Activated CD8-positive, alpha-beta T cell treated with anti-CD3 and anti-CD28 coated beads, Interleukin-2, amount 10 ng/mL, durations not matched to agents 7 days and 5 days (primary cell): ENCODE data around the gene PAWR. TPM values are rescaled to one million over a fixed set of nuclear protein-coding genes. Genes with fewer than 3 reads are reported as not detected.
"Not testable (repeated sequence)": the region's sequence is repeated elsewhere in the genome, so short reads cannot be mapped to it uniquely, and the experiment has no call there.

Experiments used
- ATAC-seq: fragments of 150-1000 bp; cut with Tn5 transposase; one replicate; pipeline ENCODE4 v1.10.0; 2021; ENCODE audit warnings: moderate library complexity
- CTCF ChIA-PET: fragments of 350-600 bp; sonication (Branson Sonifier 250); formaldehyde crosslinking; loops from one replicate; lab custom pipeline; 2021; ENCODE audit warnings: antibody characterized with exemption; lab: Charles Lee
- POLR2A ChIA-PET: fragments of 350-600 bp; sonication (Branson Sonifier 250); formaldehyde crosslinking; loops from one replicate; lab custom pipeline; 2021; ENCODE audit warnings: antibody characterized with exemption; lab: Charles Lee
- DNase-seq: peaks from one replicate; pipeline ENCODE4 v3.0.0-alpha.2; 2020
- H3K27ac Mint-ChIP-seq: one replicate; pipeline ENCODE4 v1.8.0; 2021; ENCODE audit warnings: mild to moderate bottlenecking, mixed read lengths
- H3K27me3 Mint-ChIP-seq: one replicate; pipeline ENCODE4 v1.8.0; 2021; ENCODE audit warnings: low read depth, mixed read lengths
- H3K36me3 Mint-ChIP-seq: one replicate; pipeline ENCODE4 v1.8.0; 2021; ENCODE audit warnings: low read depth, mixed read lengths
- H3K4me1 Mint-ChIP-seq: one replicate; pipeline ENCODE4 v1.8.0; 2021; ENCODE audit warnings: low read depth, mixed read lengths
- H3K4me3 Mint-ChIP-seq: one replicate; pipeline ENCODE4 v1.8.0; 2021; ENCODE audit warnings: mild to moderate bottlenecking, mixed read lengths
- H3K9me3 Mint-ChIP-seq: one replicate; pipeline ENCODE4 v1.8.0; 2022; ENCODE audit warnings: mixed read lengths; ENCODE audit not compliant: insufficient read depth
- total RNA-seq, 2 experiments: library from RNA; stranded (reverse); gene quantifications; one replicate each; pipeline ENCODE4 v1.2.3, GENCODE V29; 2021

Gene PAWR
- total RNA-seq, 2 experiments from 2014 or later = 6.2 to 6.5 TPM

DNA sequence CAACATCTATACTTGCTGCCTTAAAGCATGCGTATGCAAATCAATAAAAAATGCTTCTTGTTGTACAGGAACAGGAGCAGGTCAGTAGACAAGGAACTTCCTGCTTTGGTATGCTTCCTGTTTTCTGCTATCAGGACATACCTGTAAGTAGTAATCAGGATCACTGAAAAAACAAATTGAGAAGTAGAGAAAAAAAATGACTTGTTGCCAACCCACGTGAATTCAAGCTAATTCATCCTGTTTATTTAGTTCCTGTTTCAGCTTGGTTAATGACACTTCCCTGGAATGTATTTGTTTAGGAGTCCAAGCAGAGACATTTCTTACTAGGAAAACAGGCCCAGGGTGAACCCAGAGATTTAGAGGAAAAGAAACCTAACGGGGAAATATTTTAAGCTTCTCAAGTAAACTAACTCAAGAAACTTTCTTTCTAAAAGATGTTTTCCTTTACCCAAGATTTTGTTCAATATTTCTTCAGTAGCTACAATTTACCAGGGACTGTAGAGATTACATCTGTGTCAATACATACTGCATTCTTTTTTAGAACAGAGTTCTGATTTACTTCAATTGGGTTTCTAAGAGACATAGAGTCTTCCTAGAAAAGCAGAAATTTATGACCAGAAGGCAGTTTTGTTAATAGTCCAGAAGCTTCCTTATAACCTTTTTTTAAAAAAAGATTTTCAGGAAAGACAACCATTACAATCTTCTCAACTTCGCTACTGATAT lies 124.2 kb downstream of the PAWR start:
- no peak overlapping the region for H3K27ac Mint-ChIP-seq
- no peak overlapping the region for H3K4me3 Mint-ChIP-seq
- no peaks in the 10 kb centered on the region for H3K27me3 Mint-ChIP-seq
- ATAC-seq (no peak), DNase-seq (no peak)
- no peaks in the 10 kb centered on the region for H3K4me1 Mint-ChIP-seq
- no peaks in the 10 kb centered on the region for H3K36me3 Mint-ChIP-seq
- ChIA-PET POLR2A (no interaction called here), CTCF (no interaction called here)
- no peaks in the 10 kb centered on the region for H3K9me3 Mint-ChIP-seq

DNA sequence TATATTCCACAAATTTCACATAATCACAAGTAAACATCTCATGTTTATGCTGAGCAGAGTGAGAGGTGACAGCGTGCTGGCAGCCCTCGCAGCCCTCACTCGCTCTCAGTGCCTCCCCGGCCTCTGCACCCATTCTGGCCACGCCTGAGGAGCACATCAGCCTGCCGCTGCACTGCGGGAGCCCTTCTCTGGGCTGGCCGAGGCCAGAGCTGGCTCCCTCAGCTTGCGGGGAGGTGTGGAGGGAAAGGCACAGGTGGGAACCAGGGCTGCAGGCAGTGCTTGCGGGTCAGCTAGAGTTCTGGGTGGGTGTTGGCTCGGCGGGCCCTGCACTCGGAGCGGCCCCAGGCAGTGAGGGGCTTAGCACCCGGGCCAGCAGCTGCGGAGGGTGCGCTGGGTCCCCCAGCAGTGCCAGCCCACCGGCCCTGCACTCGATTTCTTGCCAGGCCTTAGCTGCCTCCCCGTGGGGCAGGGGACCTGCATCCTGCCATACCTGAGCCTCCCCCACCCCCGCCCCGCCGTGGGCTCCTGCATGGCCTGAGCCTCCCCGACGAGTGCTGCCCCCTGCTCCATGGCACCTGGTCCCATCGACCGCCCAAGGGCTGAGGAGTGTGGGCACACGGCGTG lies 125.9 kb downstream of the PAWR start:
- not testable (repeated sequence) for H3K27me3 Mint-ChIP-seq, ATAC-seq, H3K9me3 Mint-ChIP-seq

DNA sequence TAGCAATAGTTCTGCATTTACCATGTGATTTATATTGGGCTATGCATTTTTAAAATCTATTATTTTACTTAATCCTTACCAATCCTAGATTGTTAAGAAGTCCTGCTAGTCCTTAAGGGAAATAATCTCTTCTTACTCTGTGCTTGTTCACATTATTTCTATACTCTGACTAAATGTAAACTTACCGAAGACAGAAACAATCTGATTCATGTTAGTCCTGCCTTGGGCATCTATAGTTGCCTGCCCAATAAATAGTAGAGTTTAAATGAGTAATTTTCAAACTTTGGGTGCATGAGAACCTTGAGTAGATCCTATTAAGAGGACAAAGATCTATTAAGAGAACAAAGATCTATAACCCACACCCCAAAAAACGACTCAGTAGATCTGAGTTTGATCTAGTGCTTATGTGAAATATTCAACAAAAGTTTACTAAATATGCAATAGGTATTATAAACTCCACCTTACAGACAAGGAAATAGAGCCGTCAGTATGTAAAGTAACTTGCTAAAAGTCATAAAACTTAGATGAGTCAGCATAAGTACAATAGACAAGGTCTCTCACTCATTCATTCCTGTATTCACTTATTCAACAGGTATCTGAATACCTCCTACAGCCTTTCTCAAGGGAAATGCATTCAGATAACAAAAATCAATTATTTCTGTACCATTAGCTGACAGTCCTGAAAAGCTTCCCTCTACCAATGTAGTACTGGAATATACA lies 127.6 kb downstream of the PAWR start:
- no peaks in the 10 kb centered on the region for H3K27me3 Mint-ChIP-seq
- H3K4me3 Mint-ChIP-seq = no peak overlapping the region
- H3K9me3 Mint-ChIP-seq = no peaks in the 10 kb centered on the region
- DNase-seq (no peak), ATAC-seq (no peak)
- ChIA-PET POLR2A (no interaction called here), CTCF (no interaction called here)
- no peaks in the 10 kb centered on the region for H3K36me3 Mint-ChIP-seq
- no peaks in the 10 kb centered on the region for H3K4me1 Mint-ChIP-seq
- no peak overlapping the region for H3K27ac Mint-ChIP-seq

More for the DNA sequence above, 125.9 kb downstream of the PAWR start:
- H3K4me3 Mint-ChIP-seq, H3K36me3 Mint-ChIP-seq, H3K27ac Mint-ChIP-seq, H3K4me1 Mint-ChIP-seq, CTCF ChIA-PET, DNase-seq, POLR2A ChIA-PET: not testable (repeated sequence)

DNA sequence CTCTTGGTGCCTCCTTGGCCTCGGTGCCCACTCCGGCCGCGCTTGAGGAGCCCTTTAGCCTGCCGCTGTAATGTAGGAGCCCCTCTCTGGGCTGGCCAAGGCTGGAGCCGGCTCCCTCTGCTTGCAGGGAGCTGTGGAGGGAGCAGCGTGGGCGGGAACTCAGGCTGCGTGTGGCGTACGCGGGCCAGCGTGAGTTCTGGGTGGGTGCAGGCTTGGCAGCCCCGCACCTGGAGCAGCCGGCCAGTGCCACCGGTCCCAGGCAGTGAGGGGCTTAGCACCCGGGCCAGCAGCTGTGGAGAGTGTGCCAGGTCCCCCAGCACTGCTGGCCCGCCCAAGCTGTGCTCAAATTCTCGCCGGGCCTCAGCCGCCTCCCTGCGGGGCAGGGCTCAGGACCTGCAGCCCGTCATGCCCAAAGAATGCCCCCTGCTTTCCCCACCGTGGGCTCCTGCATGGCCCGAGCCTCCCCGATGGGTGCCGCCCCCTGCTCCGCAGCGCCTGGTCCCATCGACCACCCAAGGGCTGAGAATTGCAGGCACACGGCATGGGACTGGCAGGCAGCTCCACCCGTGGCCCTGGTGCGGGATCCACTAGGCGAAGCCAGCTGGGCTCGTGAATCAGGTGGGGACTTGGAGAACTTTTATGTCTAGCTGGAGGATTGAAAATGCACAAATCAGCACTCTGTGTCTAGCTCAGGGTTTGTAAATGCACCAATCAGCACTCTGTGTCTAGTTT lies 129.2 kb downstream of the PAWR start:
- CTCF ChIA-PET = no interaction called here
- DNase-seq = no peak
- H3K36me3 Mint-ChIP-seq = no peaks in the 10 kb centered on the region
- POLR2A ChIA-PET = no interaction called here
- H3K4me1 Mint-ChIP-seq = no peaks in the 10 kb centered on the region
- no peak overlapping the region for H3K4me3 Mint-ChIP-seq
- no peak for ATAC-seq
- no peak overlapping the region for H3K27ac Mint-ChIP-seq
- H3K27me3 Mint-ChIP-seq = no peaks in the 10 kb centered on the region
- no peaks in the 10 kb centered on the region for H3K9me3 Mint-ChIP-seq

DNA sequence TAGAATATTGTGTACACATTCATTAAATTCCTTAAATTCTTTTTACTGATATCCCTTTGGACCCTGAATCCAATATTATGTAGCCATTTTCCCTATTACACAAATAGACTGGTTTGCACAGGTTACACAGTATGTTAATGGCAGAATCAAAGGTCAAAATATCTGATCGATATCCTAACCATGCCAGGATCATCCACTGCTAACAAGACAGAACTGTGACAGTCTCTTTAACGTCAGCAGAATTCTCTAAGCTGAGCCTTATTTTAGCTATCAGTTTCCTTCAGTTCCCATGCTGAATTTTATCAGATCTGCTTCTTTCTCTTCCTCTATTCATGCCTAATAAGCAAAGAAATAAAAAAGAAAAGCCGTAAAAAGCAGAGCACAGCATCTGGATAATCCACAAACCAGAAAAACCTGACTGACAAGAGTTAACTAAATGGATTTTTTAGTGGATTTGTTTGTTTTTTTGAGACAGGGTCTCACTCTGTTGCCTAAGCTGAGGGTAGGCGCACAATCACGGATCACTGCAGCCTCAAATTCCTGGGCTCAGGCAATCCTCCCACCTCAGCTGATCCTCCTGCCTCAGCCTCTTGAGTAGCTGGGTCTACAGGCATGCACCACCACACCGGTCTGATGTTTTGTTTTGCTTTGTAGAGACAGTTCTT lies 130.4 kb downstream of the PAWR start:
- ChIA-PET POLR2A (no interaction called here), CTCF (no interaction called here)
- Mint-ChIP-seq H3K27ac (no peak overlapping the region), H3K36me3 (no peaks in the 10 kb centered on the region), H3K9me3 (no peaks in the 10 kb centered on the region), H3K4me3 (no peak overlapping the region), H3K4me1 (no peaks in the 10 kb centered on the region), H3K27me3 (no peaks in the 10 kb centered on the region)
- no peak for ATAC-seq
- DNase-seq = no peak

DNA sequence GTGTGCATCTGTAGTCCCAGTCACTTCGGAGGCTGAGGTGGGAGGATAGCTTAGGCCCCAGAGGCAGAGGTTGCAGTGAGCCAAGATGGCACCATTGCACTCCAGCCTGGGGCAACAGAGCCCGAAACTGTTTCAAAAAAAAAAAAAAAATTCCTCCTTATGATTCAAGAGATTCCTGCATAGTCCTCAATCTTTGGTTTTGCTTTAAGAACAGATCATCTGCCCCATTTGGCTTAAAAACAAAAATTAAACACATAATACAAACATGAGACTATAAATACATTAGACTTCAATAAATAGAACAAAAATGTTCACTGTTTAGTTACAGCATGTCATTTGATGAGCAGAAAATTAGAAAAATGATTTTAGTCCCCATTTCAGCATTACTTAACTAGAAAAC lies 131.2 kb downstream of the PAWR start:
- no peaks in the 10 kb centered on the region for H3K4me1 Mint-ChIP-seq
- no peaks in the 10 kb centered on the region for H3K36me3 Mint-ChIP-seq
- H3K27me3 Mint-ChIP-seq = no peaks in the 10 kb centered on the region
- ChIA-PET CTCF (no interaction called here), POLR2A (no interaction called here)
- DNase-seq (no peak), ATAC-seq (no peak)
- no peak overlapping the region for H3K27ac Mint-ChIP-seq
- no peak overlapping the region for H3K4me3 Mint-ChIP-seq
- H3K9me3 Mint-ChIP-seq = no peaks in the 10 kb centered on the region

DNA sequence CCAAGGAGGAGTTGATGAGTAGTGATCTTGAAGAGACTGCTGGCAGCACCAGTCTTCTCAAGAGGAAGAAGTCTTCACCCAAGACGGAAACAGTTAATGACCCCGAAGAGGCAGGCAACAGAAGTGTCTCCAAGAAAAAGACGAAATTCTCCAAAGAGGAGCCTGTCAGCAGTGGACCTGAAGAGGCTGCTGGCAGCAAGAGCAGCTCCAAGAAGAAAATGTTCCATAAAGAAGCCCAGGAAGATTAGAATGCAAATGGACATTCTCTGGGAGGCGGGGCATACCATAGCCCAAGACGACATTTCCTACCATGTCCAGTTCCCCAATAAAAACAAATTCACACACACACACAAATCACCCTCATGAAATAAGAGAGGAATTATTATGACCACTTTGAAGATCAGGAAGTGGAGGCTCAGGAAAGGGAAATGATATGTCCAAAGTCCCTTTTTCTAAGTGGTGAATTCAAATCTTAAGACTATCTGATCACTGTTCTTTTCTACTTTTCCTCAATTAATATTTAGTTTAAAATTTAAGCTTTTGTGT lies 131.8 kb downstream of the PAWR start:
- Mint-ChIP-seq H3K9me3 (no peaks in the 10 kb centered on the region), H3K36me3 (no peaks in the 10 kb centered on the region), H3K4me3 (no peak overlapping the region), H3K4me1 (no peaks in the 10 kb centered on the region), H3K27me3 (no peaks in the 10 kb centered on the region), H3K27ac (no peak overlapping the region)
- DNase-seq (no peak), ATAC-seq (no peak)
- CTCF ChIA-PET = no interaction called here
- POLR2A ChIA-PET = no interaction called here

DNA sequence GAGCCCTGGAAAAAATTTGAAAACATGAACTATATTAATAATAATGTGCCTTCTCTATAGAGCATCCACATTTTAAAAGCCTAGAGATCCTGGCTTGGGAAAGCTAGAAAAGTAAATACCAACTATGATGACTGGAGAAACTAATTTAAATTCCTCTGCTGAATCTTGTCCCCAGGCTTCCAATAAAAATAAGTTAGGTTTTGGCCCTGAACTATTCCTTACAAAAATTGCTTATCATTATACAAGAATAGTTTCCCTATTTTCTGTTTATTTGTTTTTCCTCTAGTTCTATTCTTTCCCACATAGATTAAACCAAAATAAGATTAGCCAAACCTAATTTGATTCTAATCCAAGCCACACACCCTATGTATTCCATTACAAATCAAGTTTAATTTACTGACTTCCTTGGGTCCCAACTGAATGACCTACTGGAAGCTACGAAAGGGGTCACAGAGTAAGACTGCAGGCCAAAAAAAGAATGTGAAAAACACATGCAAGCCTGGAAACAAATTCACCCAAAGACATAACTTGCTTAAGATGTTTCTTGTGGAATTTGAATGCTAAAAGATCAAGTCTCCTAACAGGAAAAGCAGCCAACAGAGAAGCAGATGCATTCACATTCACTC lies 133.0 kb downstream of the PAWR start:
- Mint-ChIP-seq H3K9me3 (no peaks in the 10 kb centered on the region), H3K36me3 (no peaks in the 10 kb centered on the region), H3K27me3 (no peaks in the 10 kb centered on the region), H3K4me1 (no peaks in the 10 kb centered on the region), H3K27ac (no peak overlapping the region), H3K4me3 (no peak overlapping the region)
- no peak for ATAC-seq
- ChIA-PET POLR2A (no interaction called here), CTCF (no interaction called here)
- no peak for DNase-seq

DNA sequence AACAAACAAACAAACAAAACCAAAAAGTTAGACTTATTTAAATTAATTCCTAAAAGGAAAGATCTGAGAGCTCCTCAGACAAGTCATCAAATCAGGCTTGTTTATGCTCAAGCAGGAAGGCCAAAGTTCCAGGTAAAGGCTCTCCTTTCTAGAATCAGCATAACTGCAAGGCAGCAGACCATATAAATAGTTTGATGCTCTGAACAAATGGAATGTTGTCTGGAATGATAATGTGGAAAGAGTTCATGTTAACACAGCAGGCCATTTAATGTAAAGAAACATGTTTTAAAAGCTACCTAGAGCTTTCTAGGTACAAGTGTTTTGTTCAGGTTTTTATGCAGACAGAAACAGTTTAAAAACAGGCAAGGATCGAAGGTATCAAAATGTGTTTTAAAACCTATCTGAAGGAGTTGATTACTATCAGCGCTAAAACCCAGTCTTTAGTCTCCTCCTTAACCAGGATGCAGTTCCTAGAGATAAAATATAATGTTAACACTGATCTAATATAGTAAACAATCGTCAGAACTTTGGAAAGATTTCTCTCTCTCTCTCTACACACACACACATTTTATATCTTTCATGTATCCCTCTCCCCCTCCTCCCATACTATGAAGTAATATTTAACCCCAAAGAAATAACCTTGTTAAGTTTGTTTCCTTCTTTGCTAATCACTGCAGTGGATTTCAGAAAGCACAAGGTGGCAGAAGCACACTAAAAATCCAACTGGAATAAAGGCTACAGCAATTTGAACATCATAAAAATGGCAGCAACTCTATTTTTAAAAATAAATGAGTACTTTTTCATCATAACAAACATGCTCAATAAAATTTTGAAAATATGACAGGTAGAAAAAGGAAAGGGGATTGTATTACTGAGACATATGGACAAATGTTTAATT lies 135.5 kb downstream of the PAWR start:
- CTCF ChIA-PET = no interaction called here
- H3K27me3 Mint-ChIP-seq = no peaks in the 10 kb centered on the region
- H3K4me3 Mint-ChIP-seq = no peak overlapping the region
- no peak for DNase-seq
- POLR2A ChIA-PET = no interaction called here
- H3K27ac Mint-ChIP-seq = no peak overlapping the region
- H3K4me1 Mint-ChIP-seq = no peaks in the 10 kb centered on the region
- no peaks in the 10 kb centered on the region for H3K9me3 Mint-ChIP-seq
- H3K36me3 Mint-ChIP-seq = no peaks in the 10 kb centered on the region
- no peak for ATAC-seq

DNA sequence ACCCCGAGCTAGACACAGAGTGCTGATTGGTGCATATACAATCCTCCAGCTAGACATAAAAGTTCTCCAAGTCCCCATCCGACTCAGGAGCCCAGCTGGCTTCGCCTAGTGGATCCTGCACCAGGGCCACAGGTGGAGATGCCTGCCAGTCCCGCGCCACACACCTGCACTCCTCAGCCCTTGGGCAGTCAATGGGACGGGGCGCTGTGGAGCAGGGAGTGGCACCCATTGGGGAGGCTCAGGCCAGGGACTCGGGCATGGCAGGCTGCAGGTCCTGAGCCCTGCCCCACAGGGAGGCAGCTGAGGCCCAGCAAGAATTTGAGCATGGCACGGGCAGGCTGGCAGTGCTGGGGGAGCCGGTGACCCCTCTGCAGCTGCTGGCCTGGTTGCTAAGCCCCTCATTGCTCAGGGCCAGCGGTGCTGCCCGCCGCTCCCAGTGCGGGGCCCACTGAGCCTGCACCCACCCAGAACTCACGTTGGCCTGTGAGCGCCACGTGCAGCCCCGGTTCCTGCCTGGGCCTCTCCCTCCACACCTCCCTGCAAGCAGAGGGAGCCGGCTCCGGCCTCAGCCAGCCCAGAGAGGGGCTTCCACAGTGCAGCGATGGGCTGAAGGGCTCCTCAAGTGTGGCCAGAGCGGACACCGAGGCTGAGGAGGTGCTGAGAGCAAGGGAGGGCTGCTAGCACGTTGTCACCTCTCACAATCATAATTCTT lies 136.7 kb downstream of the PAWR start:
- Mint-ChIP-seq H3K27ac (no peak overlapping the region), H3K4me3 (no peak overlapping the region), H3K9me3 (no peaks in the 10 kb centered on the region), H3K4me1 (no peaks in the 10 kb centered on the region), H3K27me3 (peaks cover 3% of the 10 kb centered on the region), H3K36me3 (no peaks in the 10 kb centered on the region)
- DNase-seq (no peak), ATAC-seq (no peak)
- CTCF ChIA-PET = no interaction called here
- POLR2A ChIA-PET = no interaction called here
